ENCODE results near the gene IL1R2.

Gene IL1R2

DNA sequence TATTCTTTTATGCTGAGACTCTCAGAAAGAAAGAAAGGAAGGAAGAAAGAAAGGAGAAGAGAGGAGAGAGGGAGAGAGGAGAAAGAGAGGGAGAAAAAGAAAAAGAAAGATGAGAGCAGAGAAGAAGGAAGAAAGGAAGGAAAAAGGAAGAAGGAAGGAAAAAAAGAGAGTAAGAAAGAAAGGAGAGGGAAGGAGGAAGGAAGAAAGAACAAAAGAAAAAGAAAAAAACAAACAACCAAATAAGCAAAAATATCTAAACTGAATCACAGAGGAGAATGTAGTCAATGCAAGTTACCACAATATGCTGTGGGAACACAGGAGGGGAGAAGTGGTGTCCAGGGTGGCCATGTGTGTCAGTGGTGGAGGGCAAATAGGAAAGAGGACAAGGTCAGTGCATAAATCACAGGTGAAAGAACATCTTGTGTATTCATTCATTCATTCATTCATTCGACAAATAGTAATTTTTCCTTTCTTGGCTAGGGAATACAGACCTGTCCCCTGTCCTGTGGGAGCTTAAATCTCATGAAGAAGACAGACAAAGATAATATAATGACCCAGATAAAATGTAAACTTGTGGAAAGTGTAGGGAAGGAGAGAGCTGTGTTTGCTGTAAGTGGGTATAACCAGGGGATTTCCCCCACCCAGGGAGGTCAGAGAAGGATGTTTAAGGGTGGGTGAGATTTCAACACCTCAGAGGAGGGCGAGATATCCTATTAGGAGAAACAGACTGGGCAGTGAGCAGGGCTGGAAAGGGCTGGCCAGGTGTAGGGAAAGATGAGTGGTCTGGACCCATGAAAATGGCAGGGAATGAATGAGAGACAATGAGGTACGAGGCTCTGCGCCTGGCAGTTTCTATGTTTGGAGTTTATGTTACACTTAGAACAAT lies 50.7 kb downstream of the IL1R2 start:
- no peak overlapping the region for H3K9ac ChIP-seq (ENCODE audit: insufficient read length)
- TF ChIP-seq EZH2 (IDR thresholded peaks at IDR 0.05) (no peak), POLR2AphosphoS5 (IDR thresholded peaks at IDR 0.05; ENCODE audit: borderline replicate concordance, low read depth, low read length) (no peak), FOXP2 (optimal IDR thresholded peaks at IDR 0.05; ENCODE audit: control extremely low read depth, extremely low read length, insufficient read depth) (no peak)
- H3K4me3 ChIP-seq: no peak overlapping the region
- no peak overlapping the region for H3K27ac ChIP-seq
- H3K9me3 ChIP-seq (ENCODE audit: low read depth, low read length): no peaks in the 10 kb centered on the region
- no peak for DNase-seq (ENCODE audit: low read depth, low spot score)
- H3K36me3 ChIP-seq (ENCODE audit: insufficient read depth, low read length): no peaks in the 10 kb centered on the region

DNA sequence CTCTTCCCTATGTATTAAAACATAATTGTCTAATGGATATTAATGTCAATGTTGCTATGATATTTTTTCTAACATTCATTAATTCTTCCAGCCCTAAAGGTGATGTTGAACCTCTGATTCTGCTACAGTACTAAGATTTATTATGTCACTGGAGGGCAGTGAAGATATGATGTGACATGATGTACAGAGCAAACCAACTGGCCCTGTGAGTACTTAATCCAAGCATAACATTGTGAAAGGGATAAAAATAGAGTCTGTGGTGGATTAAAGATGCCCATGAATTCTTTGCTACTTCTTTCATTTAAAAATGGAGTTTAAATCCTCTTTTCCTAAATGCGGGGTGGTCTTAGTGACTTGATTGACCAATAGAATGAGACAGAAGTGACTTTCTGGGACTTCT lies 51.8 kb downstream of the IL1R2 start:
- DNase-seq (ENCODE audit: low read depth, low spot score): no peak
- H3K4me3 ChIP-seq: no peak overlapping the region
- no peak for TF ChIP-seq FOXP2 (optimal IDR thresholded peaks at IDR 0.05; ENCODE audit: control extremely low read depth, extremely low read length, insufficient read depth)
- no peak overlapping the region for H3K27ac ChIP-seq
- no peak overlapping the region for H3K9ac ChIP-seq (ENCODE audit: insufficient read length)
- no peaks in the 10 kb centered on the region for H3K36me3 ChIP-seq (ENCODE audit: insufficient read depth, low read length)
- H3K9me3 ChIP-seq (ENCODE audit: low read depth, low read length): no peaks in the 10 kb centered on the region

DNA sequence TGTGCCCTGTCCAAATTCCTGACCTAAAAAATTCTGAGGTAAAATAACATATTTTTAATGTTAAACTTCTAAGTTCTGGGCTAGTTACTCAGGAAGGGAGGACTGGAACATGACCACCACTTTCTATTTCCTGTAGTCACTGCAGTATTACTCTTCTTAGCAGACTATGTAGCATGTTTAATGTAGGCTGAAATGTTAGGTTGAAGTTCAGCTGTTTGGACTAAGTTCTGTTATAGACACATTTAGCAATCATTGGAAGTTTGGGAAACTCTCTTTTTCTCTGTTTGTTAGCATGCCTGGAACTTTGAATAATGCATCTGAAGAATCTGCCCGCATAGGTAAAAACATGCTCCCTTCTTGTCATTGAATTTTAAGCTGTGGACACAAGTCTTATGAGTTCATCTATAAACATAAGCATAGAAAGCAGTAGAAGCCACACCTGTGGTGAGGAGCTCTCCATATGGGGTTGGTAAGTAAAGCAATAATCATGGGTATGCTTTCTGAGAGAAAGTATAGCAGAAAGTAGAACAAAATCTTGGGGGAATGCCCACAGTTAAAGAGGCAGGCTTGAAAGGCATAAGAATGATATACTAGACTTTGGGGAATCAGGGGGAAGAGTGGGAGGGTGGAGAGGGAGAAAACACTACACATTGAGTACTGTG lies 52.6 kb downstream of the IL1R2 start:
- TF ChIP-seq FOXP2 (optimal IDR thresholded peaks at IDR 0.05; ENCODE audit: control extremely low read depth, extremely low read length, insufficient read depth) (no peak), EZH2 (IDR thresholded peaks at IDR 0.05) (no peak), POLR2AphosphoS5 (IDR thresholded peaks at IDR 0.05; ENCODE audit: borderline replicate concordance, low read depth, low read length) (no peak)
- Histone ChIP-seq H3K9ac (ENCODE audit: insufficient read length) (no peak overlapping the region), H3K27ac (no peak overlapping the region), H3K9me3 (ENCODE audit: low read depth, low read length) (no peaks in the 10 kb centered on the region), H3K36me3 (ENCODE audit: insufficient read depth, low read length) (no peaks in the 10 kb centered on the region), H3K4me3 (no peak overlapping the region)
- no peak for DNase-seq (ENCODE audit: low read depth, low spot score)

DNA sequence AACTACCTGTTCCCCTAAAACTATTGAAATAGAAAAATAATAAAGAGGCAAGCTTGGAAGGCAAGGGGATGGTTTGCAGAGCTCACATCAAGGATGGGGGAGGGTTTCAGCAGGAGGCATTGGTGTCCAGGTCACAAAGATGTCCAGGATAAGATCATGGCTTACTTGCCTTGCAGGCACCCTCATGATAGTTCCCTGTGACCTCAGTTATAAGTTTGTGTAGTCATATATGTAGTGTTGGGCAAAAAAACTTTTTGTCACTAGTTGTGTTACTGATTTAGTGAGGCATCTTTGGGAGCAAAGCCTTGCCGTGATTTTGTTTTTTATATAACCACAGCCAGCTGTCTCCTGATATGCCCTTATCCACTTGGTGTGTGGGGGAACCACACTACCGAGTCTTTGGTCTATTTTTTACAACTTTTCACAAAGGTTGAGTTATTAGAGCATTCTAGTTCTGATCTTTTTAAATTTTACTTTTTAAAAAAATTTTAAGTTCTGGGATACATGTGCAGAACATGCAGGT lies 53.3 kb downstream of the IL1R2 start:
- H3K36me3 ChIP-seq (ENCODE audit: insufficient read depth, low read length): no peaks in the 10 kb centered on the region
- H3K4me3 ChIP-seq: no peak overlapping the region
- TF ChIP-seq EZH2 (IDR thresholded peaks at IDR 0.05) (no peak), FOXP2 (optimal IDR thresholded peaks at IDR 0.05; ENCODE audit: control extremely low read depth, extremely low read length, insufficient read depth) (no peak), POLR2AphosphoS5 (IDR thresholded peaks at IDR 0.05; ENCODE audit: borderline replicate concordance, low read depth, low read length) (no peak)
- H3K9ac ChIP-seq (ENCODE audit: insufficient read length): no peak overlapping the region
- H3K9me3 ChIP-seq (ENCODE audit: low read depth, low read length): no peaks in the 10 kb centered on the region
- H3K27ac ChIP-seq: no peak overlapping the region
- DNase-seq (ENCODE audit: low read depth, low spot score): no peak

DNA sequence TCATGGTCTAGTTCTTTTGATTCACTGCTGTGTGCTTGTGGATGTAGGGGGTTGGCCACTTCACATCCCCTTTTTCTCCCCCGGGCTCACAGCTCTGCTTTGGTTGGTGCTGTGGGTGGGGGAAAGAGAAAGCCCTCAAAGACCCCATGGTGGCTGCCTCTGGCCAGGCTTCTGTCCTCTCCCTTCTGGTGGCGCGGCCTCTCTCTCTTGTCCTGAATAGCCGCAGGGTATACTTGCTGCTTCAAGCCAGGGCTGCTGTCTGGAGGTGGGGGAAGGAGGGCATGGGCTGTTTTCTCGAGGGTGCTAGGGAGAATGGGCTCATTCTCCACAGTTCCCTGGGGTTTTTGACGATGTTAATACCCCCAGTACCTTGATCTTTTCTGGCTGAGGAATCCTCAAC lies 53.9 kb downstream of the IL1R2 start:
- H3K36me3 ChIP-seq (ENCODE audit: insufficient read depth, low read length): no peaks in the 10 kb centered on the region
- no peak overlapping the region for H3K27ac ChIP-seq
- no peak overlapping the region for H3K9ac ChIP-seq (ENCODE audit: insufficient read length)
- no peak for DNase-seq (ENCODE audit: low read depth, low spot score)
- H3K4me3 ChIP-seq: no peak overlapping the region
- H3K9me3 ChIP-seq (ENCODE audit: low read depth, low read length): no peaks in the 10 kb centered on the region
- TF ChIP-seq EZH2 (IDR thresholded peaks at IDR 0.05): no peak
- TF ChIP-seq FOXP2 (optimal IDR thresholded peaks at IDR 0.05; ENCODE audit: control extremely low read depth, extremely low read length, insufficient read depth): no peak
- TF ChIP-seq POLR2AphosphoS5 (IDR thresholded peaks at IDR 0.05; ENCODE audit: borderline replicate concordance, low read depth, low read length): no peak

DNA sequence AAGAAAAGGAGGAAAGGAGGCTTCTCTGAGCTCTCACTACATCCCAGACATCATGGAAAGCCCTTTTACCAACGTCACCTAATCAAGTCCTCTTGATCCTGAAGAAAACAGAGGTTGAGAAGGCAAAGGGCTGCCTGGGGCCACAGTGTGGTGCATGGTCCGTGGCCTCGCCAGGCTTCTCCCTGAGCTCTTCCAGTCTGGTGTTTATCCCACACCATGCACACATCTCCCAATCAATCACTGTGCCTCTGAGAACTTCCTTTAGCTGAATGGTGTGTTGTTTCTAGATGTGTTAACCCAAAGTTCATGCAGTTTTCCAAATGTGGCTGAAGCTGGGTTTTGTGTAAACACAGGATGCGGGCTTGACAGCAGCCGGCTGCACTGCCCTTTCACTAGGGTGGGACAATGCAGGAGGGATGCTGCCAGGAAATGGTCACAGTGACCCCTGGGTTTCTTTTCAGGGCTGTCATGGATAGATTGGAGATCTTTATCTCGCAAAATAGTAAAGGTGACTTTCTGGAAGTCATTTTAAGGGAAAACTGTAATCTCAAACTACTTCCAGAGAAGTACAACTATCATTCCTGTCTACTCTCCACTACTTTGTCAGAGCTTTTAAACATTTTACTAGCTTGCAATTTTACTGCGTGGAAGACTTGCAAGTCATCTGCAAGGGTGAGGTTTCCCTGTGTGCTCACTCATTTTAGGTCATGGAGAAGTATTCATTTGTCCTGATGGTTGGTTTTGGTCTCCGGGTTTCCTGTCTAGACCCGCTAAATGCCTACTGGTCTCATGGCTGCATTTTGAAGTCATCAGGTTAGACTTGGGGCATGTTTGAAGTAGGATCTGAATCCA lies 54.6 kb downstream of the IL1R2 start:
- Histone ChIP-seq H3K4me3 (no peak overlapping the region), H3K9ac (ENCODE audit: insufficient read length) (no peak overlapping the region), H3K27ac (no peak overlapping the region)

DNA sequence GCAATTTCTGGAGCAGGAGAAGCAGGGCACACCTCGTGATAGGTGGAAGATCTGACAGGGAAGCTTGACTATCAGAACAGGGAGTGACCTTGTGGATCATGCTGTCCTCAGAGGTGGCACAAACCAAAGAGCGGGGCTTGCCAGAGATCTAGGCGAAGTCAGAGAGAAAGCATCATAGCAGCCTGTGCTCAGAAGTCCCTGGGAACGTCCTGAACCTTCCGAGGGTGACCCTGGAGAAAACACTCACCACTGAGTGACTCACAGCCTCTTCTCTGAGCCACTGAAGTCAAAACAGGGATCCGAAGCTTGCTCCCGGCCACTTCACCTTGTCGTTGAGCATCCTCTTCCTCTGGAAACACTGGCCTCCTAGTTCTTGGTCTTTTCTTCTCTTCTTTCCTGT lies 56.7 kb downstream of the IL1R2 start:
- H3K9me3 ChIP-seq (ENCODE audit: low read depth, low read length): no peaks in the 10 kb centered on the region
- H3K9ac ChIP-seq (ENCODE audit: insufficient read length): no peak overlapping the region
- no peak for TF ChIP-seq EZH2 (IDR thresholded peaks at IDR 0.05)
- no peak for TF ChIP-seq FOXP2 (optimal IDR thresholded peaks at IDR 0.05; ENCODE audit: control extremely low read depth, extremely low read length, insufficient read depth)
- no peak for TF ChIP-seq POLR2AphosphoS5 (IDR thresholded peaks at IDR 0.05; ENCODE audit: borderline replicate concordance, low read depth, low read length)
- DNase-seq (ENCODE audit: low read depth, low spot score): no peak
- no peaks in the 10 kb centered on the region for H3K36me3 ChIP-seq (ENCODE audit: insufficient read depth, low read length)
- H3K4me3 ChIP-seq: no peak overlapping the region
- H3K27ac ChIP-seq: no peak overlapping the region

More for the DNA sequence above, 54.6 kb downstream of the IL1R2 start:
- Histone ChIP-seq H3K9me3 (ENCODE audit: low read depth, low read length) (no peaks in the 10 kb centered on the region), H3K36me3 (ENCODE audit: insufficient read depth, low read length) (no peaks in the 10 kb centered on the region)
- DNase-seq (ENCODE audit: low read depth, low spot score): no peak
- no peak for TF ChIP-seq FOXP2 (optimal IDR thresholded peaks at IDR 0.05; ENCODE audit: control extremely low read depth, extremely low read length, insufficient read depth)
